Globus pallidus (tissue), 1 donor: ENCODE measurements around the gene SLC16A8.
"Not testable (repeated sequence)": the region's sequence is repeated elsewhere in the genome, so short reads cannot be mapped to it uniquely, and the experiment has no call there.

Experiments
- DNase-seq: peaks from one replicate; pipeline ENCODE4 v3.0.0-alpha.2; 2015; ENCODE audit warnings: low spot score

The SLC16A8 gene

DNA sequence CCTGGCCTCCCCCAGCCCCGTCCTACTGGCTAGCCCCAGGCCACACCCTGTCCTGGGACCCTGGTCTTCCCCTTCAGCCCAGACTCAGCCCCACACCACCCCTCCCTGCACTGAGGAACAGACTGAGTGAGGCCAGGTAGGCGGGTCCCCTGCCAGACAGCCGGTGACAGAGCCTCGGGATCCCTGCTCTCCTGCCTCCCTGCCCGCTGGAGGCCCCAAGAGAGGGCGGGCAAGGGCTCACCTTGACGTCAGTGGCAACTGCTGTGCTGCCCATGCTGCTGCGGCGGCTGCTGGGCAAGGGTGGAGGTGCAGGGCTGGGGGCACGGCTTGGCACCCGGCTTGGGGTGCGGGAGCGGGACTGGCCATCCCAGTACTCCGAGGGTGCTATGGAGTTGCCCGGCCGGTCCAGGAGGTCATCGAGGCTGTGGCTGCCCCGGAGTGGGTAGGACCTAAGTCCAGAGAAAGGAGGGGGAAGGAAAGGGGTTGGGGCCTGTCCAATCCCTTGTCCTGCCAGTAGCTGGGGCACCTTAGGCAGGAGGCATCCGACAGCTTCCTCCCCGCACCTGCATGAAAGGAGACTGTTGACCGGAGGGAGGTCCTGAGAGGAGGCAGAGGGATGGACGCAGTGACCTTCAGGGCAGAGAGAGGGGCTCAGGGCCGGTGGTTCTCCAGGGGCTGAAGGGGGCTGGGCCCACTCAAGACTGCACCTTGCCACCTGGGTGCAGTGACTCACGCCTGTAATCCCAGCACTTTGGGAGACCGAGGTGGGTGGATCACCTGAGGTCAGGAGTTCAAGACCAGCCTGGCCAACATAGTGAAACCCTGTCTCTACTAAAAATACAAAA lies 2.2 kb upstream of the SLC16A8 start:
- no peak for DNase-seq

- DNase-seq, result no peak
These were observed 1.5 kb upstream of the SLC16A8 start for GRCh38 chr22:38085501-38085900.

DNA sequence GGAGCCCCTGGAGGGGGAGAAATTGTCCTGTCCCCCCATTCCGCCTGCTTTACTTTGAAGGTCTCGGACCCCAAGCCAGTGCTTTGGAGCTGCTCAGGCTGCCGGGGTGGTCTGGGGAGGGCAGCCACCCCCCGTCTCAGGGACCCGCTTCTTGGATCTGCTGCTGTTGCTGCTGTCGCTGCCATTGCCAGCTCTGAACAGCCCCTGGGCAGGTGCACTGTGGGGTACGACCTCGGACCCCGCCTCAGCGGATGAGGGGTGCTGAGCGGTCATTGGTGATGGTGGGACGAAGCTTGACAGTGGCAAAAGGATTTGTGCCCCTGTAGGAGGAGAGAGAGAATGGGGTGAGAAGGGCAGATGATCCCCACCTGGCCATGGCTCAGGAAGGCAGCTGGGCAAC lies 1.1 kb upstream of the SLC16A8 start:
- no peak for DNase-seq

DNA sequence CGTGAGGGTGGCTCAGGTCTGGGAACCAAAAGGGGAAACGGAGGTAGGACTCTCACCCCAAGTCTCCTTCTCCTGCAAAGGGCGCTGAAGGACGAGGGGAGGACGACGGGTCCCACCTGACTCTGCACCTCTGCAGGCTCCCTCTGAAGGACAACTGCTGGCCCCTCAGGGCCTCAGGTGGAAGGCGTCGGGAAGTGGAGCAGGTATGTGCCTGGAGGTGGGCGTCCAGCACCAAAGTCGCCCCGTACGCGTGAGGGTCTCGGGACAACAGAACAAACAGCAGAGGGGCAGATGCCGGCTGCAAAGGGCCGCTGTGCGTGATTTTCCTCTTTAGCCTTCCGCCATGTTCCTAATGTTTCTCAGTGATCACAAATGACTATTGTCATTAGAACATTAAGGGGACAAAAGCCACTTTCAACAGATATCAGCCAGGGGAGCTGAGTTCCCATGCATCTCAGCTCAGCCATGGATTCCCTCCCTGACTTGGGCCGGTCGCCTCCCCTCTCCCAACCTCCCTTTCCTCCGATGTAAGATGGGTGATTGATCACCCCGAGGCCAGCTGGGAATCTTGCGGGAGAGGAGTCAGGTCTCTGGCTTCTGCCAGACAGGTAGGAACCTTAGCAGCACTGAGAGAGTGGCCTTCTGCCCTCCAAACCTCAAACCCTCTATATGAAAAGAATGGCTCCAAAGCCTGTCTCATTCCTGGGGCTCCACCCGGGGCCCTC lies 836 bp downstream of the SLC16A8 start:
- no peak for DNase-seq

- DNase-seq, result no peak
These were observed 1.8 kb downstream of the SLC16A8 start for GRCh38 chr22:38081941-38082828.

DNA sequence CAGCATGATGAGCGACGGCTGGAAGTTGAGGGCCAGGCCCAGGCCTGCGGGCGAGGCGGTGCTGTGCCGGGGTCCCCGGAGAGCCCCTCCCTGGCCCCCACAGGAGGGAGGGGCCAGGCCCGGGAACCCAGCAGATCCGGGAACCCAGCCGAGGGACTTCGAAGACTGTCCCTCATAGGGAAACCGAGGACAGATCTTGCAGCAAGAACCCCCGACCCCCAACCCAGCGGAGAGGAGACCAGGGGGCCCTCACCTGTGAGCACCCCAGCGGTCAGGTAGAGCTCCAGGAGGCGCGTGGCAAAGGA lies 2.4 kb downstream of the SLC16A8 start:
- no peak for DNase-seq

- no peak for DNase-seq
These were observed 2.9 kb downstream of the SLC16A8 start for GRCh38 chr22:38080850-38081635.

DNA sequence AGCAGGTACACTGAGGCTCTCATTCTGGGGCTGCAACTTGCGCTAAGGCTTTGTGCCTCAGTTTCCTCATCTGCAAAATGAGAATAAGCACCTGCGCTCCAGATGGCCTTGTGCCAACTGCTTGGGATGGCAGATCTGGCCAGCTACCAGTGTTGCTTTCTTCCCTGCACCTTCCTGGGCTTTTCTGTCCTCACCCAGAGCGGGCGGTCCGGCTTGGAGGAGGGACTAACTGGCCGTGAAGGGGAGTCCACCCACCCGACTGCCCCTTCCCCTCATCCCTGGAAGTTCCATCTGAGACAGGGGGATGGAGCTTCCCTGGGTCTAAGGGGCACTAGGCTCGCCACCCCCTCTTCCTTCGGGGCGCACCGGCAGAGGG lies 3.5 kb downstream of the SLC16A8 start:
- DNase-seq, result no peak

DNA sequence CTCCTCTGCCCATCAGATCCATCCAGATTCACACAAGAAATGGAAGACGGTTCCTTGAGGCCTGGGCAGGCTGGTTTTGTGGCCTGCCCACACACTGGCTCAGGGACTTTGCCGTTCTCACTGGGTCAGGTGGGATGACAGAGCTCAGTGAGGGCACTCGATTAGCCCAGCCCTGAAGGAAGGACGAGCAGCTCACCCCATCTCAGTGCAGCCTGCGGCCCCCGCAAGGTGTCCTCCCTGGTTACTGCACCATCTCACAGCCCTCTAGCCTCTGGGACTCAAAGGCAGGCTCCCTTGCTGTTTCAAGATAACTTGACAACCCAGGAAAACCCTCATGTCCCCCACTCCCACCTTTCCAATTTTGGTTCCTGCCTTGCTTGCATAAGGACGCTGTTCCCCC lies 4.2 kb downstream of the SLC16A8 start:
- no peak for DNase-seq

DNA sequence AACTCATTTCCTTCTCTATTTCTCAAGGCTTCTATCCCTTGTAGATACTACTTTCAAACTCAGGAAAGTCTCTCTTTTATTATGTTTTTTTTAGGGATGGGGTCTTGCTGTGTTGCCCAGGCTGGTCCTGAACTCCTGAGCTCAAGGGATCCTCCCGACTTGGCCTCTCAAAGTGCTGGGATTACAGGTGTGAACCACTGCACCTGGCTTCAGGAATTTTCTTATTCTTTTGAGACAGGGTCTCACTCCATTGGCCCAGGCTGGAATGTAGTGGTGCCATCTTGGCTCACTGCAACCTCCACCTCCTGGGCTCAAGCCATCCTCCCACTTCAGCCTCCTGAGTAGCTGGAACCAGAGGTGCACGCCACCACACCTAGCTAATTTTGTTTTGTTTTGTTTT lies 4.8 kb downstream of the SLC16A8 start:
- DNase-seq, result not testable (repeated sequence)

- no peak for DNase-seq
These were observed 5.7 kb downstream of the SLC16A8 start for GRCh38 chr22:38078046-38078840.

DNA sequence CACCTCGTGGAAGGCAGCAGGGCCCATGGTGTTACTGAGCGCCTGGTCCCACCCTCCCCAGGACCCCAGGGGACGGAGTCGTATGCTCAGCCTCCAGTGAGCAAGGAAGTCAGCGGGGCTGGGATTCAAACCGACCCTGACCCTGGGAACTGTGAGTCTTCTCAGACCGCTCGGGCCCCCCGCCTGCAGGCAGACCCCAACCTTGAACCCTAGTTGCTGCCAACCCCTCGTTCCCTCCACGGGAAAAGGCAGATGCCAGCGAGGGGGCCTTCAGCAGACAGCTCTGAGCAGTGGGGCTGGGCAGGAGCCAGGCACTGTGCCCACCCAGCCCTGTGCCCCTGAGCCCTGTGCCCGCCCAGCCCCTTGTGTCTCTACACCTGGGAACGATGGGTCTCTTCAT lies 6.4 kb downstream of the SLC16A8 start:
- no peak for DNase-seq

DNA sequence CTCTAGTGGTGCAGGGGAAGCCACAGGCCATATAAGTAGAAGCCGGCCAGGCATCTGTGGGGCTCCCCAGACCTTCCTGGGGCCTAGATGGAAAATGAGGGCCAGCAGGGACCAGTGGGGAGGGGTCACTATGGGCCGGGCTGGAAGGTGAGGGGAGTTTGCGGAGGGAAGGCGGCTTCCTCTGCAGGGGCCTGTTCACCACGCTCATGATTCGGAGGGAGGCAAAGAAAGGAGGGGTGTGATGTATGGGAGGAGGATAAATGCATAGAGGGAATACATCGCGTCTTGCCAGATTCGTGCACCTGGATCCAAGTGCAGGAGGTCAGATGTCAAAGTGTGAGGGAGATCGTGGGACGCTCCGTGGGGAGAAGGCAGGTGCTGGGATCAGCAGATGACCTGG lies 6.9 kb downstream of the SLC16A8 start:
- DNase-seq, result no peak

- no peak for DNase-seq
These were observed 8.0 kb downstream of the SLC16A8 start for GRCh38 chr22:38075961-38076360.

GRCh38 chr22:38075105-38075825 lies 8.7 kb downstream of the SLC16A8 start:
- DNase-seq, result no peak

DNA sequence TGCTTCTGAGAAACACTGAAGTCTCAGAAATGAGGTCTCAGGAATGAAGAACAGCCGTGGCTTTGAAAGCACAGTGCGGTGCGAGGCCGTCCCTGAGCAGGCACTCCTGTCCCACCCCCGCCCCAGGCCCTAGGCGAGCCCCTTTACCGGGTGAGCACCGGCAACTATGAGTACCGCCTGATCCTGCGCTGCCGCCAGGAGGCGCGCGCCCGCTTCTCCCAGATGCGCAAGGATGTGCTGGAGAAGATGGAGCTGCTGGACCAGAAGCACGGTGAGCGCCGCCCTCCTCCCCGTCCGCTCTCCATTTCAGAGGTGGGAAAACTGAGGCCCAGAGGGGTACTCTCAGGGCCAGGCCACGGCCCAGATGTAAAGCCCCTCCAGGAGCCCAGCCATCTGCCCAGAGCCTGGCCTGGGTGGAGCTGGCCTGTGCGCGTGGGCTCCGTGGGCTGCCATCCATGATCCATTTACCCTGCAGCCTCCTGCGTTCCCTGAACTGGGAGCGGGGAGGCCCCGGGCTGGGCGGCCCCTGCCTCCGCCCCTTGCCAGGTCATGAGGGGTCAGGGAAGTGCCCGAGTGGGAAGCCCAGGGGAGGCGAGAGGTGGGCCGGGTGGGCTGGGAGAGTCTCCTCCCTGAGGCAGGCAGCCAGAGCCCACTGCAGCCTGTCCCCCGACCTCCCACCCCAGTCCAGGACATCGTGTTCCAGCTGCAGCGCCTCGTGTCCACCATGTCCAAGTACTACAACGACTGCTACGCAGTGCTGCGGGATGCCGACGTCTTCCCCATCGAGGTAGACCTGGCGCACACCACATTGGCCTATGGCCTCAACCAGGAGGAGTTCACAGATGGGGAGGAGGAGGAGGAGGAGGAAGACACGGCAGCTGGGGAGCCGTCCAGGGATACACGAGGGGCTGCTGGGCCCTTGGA lies 9.5 kb downstream of the SLC16A8 start:
- no peak for DNase-seq

DNA sequence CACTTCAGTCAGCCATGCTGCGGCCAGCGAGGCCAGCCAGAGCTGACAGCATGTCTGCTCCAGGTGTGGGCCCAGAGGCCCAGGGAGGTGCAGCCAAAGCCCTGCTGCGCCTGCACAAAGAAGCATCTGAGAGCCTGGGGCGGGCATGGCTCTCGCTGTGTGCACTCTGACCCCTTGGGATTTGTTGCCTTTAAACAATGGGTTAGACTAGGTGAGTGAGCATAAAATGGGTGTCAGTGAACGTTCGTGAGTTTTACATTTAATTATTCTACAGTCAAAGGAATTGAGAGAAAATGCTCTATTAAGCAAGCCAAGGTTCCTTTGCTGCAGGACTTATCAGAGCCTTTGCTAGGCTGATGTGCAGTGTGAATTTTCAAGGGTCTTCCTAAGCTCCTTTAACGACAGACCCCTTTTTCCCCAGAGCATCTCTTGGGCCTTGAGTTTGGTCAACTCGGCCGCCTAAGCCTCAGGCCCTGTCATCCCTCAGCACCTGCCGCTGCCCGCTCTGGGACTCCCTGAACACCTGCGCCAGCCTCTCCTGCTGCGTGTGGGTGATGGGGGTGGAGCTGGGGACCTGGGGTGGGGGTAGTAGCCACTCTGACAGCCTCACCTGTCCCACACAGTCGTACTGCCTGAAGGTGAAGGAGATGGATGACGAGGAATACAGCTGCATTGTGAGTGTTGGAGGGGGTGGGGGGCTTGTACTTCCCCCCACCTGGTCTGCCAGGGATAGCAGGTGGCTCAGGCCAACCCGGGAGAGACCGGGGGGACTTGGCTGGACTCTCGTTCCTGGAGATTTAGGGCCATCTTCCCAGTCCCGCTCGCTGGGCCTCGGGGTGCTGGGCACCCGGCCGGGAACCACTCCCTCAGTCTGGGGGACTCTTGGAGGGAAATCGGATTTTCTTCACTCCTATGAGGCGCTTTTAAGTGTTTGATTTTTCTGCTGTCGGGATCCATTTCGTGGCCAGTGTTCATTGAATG lies 10.5 kb downstream of the SLC16A8 start:
- DNase-seq, result no peak
